PC-9 (cell line): ENCODE measurements around the gene BRAF. TPM values are rescaled to one million over a fixed set of nuclear protein-coding genes. Genes with fewer than 3 reads are reported as not detected.
"Not testable (repeated sequence)": the region's sequence is repeated elsewhere in the genome, so short reads cannot be mapped to it uniquely, and the experiment has no call there.

Source experiments
- BruUV-seq: library from RNA; stranded (reverse); fragments of 400-500 nt; replicated peaks from 2 replicates; lab custom pipeline; 2021; lab: Mats Ljungman, UMichigan
- CTCF ChIA-PET: fragments of 300-600 bp; sonication (Branson Sonifier 250); formaldehyde crosslinking; loops from one replicate; lab custom pipeline; 2022; ENCODE audit warnings: antibody characterized with exemption; lab: Charles Lee
- POLR2A ChIA-PET: fragments of 300-600 bp; sonication (Branson Sonifier 250); formaldehyde crosslinking; loops from one replicate; lab custom pipeline; 2022; ENCODE audit warnings: antibody characterized with exemption; ENCODE audit not compliant: unreplicated experiment; lab: Charles Lee
- DNase-seq, 2 experiments: peaks; one replicate each; pipeline versions ENCODE4 v3.0.0 to v3.0.0-alpha.2; 2015 to 2022; ENCODE audit warnings: mixed read lengths in 1 of 2
- H2AFZ ChIP-seq: fragments of 200-600 bp; sonication (generic); 2 replicates; pipeline ENCODE4 v1.8.1; 2017; ENCODE audit warnings: antibody characterized with exemption
- H3F3A ChIP-seq: fragments of 200-600 bp; sonication (generic); 2 replicates; pipeline ENCODE4 v1.8.1; 2017; ENCODE audit warnings: antibody characterized with exemption, mild to moderate bottlenecking, low read depth; ENCODE audit not compliant: insufficient read depth
- H3K27ac ChIP-seq: fragments of 200-600 bp; sonication (generic); 2 replicates; pipeline ENCODE4 v1.6.1; 2016; ENCODE audit warnings: mixed run types
- H3K27me3 ChIP-seq: fragments of 200-600 bp; sonication (generic); 2 replicates; pipeline ENCODE4 v1.6.1; 2016; ENCODE audit warnings: low read depth, mixed run types; ENCODE audit not compliant: insufficient read depth
- H3K36me3 ChIP-seq: fragments of 200-600 bp; sonication (generic); 2 replicates; pipeline ENCODE4 v1.6.1; 2016; ENCODE audit warnings: low read depth, mixed run types
- H3K4me1 ChIP-seq: fragments of 200-600 bp; sonication (generic); replicated peaks from 2 replicates; pipeline ENCODE4 v1.6.1; 2016; ENCODE audit warnings: mixed run types; ENCODE audit not compliant: insufficient read depth
- H3K4me2 ChIP-seq: fragments of 200-600 bp; sonication (generic); 2 replicates; pipeline ENCODE4 v1.6.1; 2017; ENCODE audit warnings: mixed run types
- H3K4me3 ChIP-seq: fragments of 200-600 bp; sonication (generic); 2 replicates; pipeline ENCODE4 v1.6.1; 2016; ENCODE audit warnings: mixed run types
- H3K79me2 ChIP-seq: fragments of 200-600 bp; sonication (generic); 2 replicates; pipeline ENCODE4 v1.6.1; 2017; ENCODE audit warnings: low read depth, mixed run types
- H3K9me2 ChIP-seq: fragments of 200-600 bp; sonication (generic); 2 replicates; pipeline ENCODE4 v1.8.1; 2017; ENCODE audit warnings: mild to moderate bottlenecking; ENCODE audit not compliant: insufficient read depth
- H3K9me3 ChIP-seq: fragments of 200-600 bp; sonication (generic); 2 replicates; pipeline ENCODE4 v1.8.1; 2016; ENCODE audit warnings: low read depth; ENCODE audit not compliant: insufficient read depth
- H4K20me1 ChIP-seq: fragments of 200-600 bp; sonication (generic); 2 replicates; pipeline ENCODE4 v1.8.1; 2017; ENCODE audit not compliant: insufficient read depth
- EZH2 ChIP-seq: fragments of 200-600 bp; sonication (generic); IDR thresholded peaks from 2 replicates; pipeline ENCODE4 v1.8.0; 2017; ENCODE audit warnings: antibody characterized with exemption, low read depth
- intact Hi-C: fragments of 100-400 bp; cut with micrococcal nuclease; formaldehyde crosslinking; loops from one replicate; pipeline ENCODE4 v1.10.0; 2022; ENCODE audit not compliant: unreplicated experiment
- total RNA-seq: library from RNA; stranded (reverse); gene quantifications from 2 replicates; pipeline ENCODE4 v1.2.3, GENCODE V29; 2021
- TF ChIP-seq, protein P1 (sequence below): fragments of 200-600 bp; sonication (generic); conservative IDR thresholded peaks from 2 replicates; pipeline ENCODE4 v1.6.1; 2017; ENCODE audit warnings: mixed run types, antibody characterized with exemption, mild to moderate bottlenecking, moderate library complexity

BRAF gene
- total RNA-seq, 1 experiment from 2014 or later, result 56.9 TPM

DNA sequence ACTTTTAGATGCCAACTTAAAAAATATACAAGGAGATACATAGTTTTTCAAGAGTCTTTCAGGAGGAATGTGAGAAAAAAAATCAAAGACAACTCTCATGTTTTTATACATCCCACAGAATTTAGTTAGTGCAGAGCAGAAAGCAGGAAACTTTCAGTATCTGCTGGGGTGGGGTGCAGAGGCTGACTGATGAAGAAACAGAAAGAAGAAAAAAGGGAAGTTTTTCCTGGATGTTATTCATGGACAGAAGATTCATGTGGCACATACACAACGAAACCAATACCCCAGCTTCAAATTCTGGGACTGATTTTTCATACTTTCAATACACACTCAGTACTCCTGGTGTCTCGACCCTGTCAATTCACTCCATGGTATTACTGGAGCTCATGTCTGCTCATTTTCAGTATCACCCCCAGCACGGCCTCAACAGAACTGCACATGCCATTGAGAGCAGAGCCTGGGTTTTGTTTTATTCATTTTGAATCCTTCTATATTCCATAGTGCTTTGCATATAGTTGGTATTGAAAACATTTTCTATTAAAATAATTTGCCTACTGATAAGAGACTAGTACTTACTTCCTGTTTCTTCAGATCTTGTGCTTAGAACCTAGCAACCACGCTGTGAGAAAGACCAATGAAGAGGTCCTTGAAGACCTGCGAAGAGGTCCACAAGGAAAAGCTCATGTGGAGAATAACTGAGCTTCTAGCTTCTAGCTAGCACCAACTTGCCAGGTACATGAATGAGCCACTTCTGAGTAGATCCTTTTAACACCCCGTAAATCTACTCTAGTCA lies 179.3 kb downstream of the BRAF start:
- no peak overlapping the region for H3K27ac ChIP-seq
- BruUV-seq, result no TSS peak
- H3K27me3 ChIP-seq, result no peaks in the 10 kb centered on the region
- no peaks in the 10 kb centered on the region for H4K20me1 ChIP-seq
- ChIA-PET CTCF (no interaction called here), POLR2A (no interaction called here)
- H3K9me2 ChIP-seq, result no peaks in the 10 kb centered on the region
- intact Hi-C loops, result no loop called here
- no peaks in the 10 kb centered on the region for H3F3A ChIP-seq
- TF ChIP-seq EZH2, result no peak
- TF ChIP-seq, protein P1, sequence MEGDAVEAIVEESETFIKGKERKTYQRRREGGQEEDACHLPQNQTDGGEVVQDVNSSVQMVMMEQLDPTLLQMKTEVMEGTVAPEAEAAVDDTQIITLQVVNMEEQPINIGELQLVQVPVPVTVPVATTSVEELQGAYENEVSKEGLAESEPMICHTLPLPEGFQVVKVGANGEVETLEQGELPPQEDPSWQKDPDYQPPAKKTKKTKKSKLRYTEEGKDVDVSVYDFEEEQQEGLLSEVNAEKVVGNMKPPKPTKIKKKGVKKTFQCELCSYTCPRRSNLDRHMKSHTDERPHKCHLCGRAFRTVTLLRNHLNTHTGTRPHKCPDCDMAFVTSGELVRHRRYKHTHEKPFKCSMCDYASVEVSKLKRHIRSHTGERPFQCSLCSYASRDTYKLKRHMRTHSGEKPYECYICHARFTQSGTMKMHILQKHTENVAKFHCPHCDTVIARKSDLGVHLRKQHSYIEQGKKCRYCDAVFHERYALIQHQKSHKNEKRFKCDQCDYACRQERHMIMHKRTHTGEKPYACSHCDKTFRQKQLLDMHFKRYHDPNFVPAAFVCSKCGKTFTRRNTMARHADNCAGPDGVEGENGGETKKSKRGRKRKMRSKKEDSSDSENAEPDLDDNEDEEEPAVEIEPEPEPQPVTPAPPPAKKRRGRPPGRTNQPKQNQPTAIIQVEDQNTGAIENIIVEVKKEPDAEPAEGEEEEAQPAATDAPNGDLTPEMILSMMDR, result no peak
- H3K9me3 ChIP-seq, result no peaks in the 10 kb centered on the region
- no peak overlapping the region for H3K4me2 ChIP-seq
- no peak overlapping the region for H2AFZ ChIP-seq
- no peak overlapping the region for H3K4me3 ChIP-seq
- no peaks in the 10 kb centered on the region for H3K4me1 ChIP-seq
- H3K36me3 ChIP-seq, result peaks cover 6% of the 10 kb centered on the region; the same call in 1 of the 2 replicates
- no peak for DNase-seq
- H3K79me2 ChIP-seq, result no peaks in the 10 kb centered on the region

DNA sequence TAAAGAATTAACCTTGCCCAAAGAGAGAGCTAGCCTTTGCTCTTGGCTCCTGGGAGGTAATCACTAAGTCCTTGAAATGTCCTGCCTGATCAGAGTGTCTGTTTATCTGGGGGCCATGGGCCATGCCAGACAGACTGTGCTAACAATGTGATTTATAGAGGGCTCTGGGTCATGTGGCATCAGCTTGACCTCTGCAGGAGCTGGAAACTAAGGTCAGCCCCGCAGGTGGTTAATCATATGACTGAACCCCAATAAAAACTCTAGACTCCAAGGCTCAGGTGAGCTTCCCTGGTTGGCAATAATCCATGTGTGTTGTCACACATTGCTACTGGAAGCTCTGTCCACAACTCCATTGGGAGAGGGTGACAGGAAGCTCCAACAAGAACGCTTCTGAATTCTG lies 180.7 kb downstream of the BRAF start:
- no peaks in the 10 kb centered on the region for H3K27me3 ChIP-seq
- no peak for DNase-seq
- no peaks in the 10 kb centered on the region for H4K20me1 ChIP-seq
- TF ChIP-seq EZH2, result no peak
- TF ChIP-seq, protein P1, result no peak
- H3K4me1 ChIP-seq, result no peaks in the 10 kb centered on the region
- ChIA-PET POLR2A (no interaction called here), CTCF (no interaction called here)
- no peaks in the 10 kb centered on the region for H3K9me3 ChIP-seq
- BruUV-seq, result no TSS peak
- no peak overlapping the region for H3K4me3 ChIP-seq
- H3K4me2 ChIP-seq, result no peak overlapping the region
- no peaks in the 10 kb centered on the region for H3K36me3 ChIP-seq
- H3K27ac ChIP-seq, result no peak overlapping the region
- H3K9me2 ChIP-seq, result no peaks in the 10 kb centered on the region
- H2AFZ ChIP-seq, result no peak overlapping the region
- intact Hi-C loops, result no loop called here
- no peaks in the 10 kb centered on the region for H3K79me2 ChIP-seq
- no peaks in the 10 kb centered on the region; the same call in 1 of the 2 replicates for H3F3A ChIP-seq

GRCh38 chr7:140743255-140743654 lies 181.5 kb downstream of the BRAF start:
- CTCF ChIA-PET, intact Hi-C loops, H3K9me3 ChIP-seq, H3K36me3 ChIP-seq, H2AFZ ChIP-seq, BruUV-seq, H3K27ac ChIP-seq, H3K4me3 ChIP-seq, H3K79me2 ChIP-seq, H3K9me2 ChIP-seq, H3F3A ChIP-seq, H3K4me2 ChIP-seq, POLR2A ChIA-PET, H3K27me3 ChIP-seq, H4K20me1 ChIP-seq, DNase-seq, H3K4me1 ChIP-seq: not testable (repeated sequence)
